Measurements from ENCODE around the gene CNTN5.

CNTN5 gene

GRCh38 chr11:99979042-99979441 is 958.3 kb downstream of the CNTN5 start:
- no peak for DNase-seq

- no peak for DNase-seq
Measured at GRCh38 chr11:99987821-99988470, 967.2 kb downstream of the CNTN5 start.

- no peak for DNase-seq
Measured at GRCh38 chr11:99988471-99988837, 967.7 kb downstream of the CNTN5 start.

- DNase-seq: no peak
Measured at GRCh38 chr11:100003985-100004384, 983.2 kb downstream of the CNTN5 start.

- no peak for DNase-seq
Measured at GRCh38 chr11:100004541-100004940, 983.8 kb downstream of the CNTN5 start.

- DNase-seq: no peak
Measured at GRCh38 chr11:100008417-100008816, 987.7 kb downstream of the CNTN5 start.

- no peak for DNase-seq
Measured at GRCh38 chr11:100009728-100010127, 989.0 kb downstream of the CNTN5 start.

- DNase-seq: no peak
Measured at GRCh38 chr11:100010393-100010792, 989.6 kb downstream of the CNTN5 start.

- no peak for DNase-seq
Measured at GRCh38 chr11:100011697-100012096, 990.9 kb downstream of the CNTN5 start.

- no peak for DNase-seq
Measured at GRCh38 chr11:100013011-100013410, 992.3 kb downstream of the CNTN5 start.

- no peak for DNase-seq
Measured at GRCh38 chr11:100031973-100032372, 1011.2 kb downstream of the CNTN5 start.

- DNase-seq: no peak
Measured at GRCh38 chr11:100061006-100061405, 1040.3 kb downstream of the CNTN5 start.

- DNase-seq: no peak
Measured at GRCh38 chr11:100066399-100066798, 1045.7 kb downstream of the CNTN5 start.

- DNase-seq: no peak
Measured at GRCh38 chr11:100068116-100068515, 1047.4 kb downstream of the CNTN5 start.

GRCh38 chr11:100072131-100072530 is 1051.4 kb downstream of the CNTN5 start:
- no peak for DNase-seq

GRCh38 chr11:100080381-100080780 is 1059.6 kb downstream of the CNTN5 start:
- DNase-seq: no peak

- DNase-seq: no peak
Measured at GRCh38 chr11:100080821-100081220, 1060.1 kb downstream of the CNTN5 start.

GRCh38 chr11:100093698-100094097 is 1072.9 kb downstream of the CNTN5 start:
- no peak for DNase-seq

- DNase-seq: no peak
Measured at GRCh38 chr11:100094121-100094865, 1073.5 kb downstream of the CNTN5 start.

- no peak for DNase-seq
Measured at GRCh38 chr11:100095809-100096208, 1075.1 kb downstream of the CNTN5 start.

- DNase-seq: no peak
Measured at GRCh38 chr11:100098560-100098959, 1077.8 kb downstream of the CNTN5 start.

GRCh38 chr11:100105255-100105981 is 1084.7 kb downstream of the CNTN5 start:
- DNase-seq: no peak

- no peak for DNase-seq
Measured at GRCh38 chr11:100105982-100106358, 1085.2 kb downstream of the CNTN5 start.

GRCh38 chr11:100119176-100119575 is 1098.4 kb downstream of the CNTN5 start:
- no peak for DNase-seq

Data from NCI-H1694 treated with DMSO at 0.1 percent for 48 hours (cell line).